ENCODE results near the gene KDF1.

KDF1 gene

GRCh38 chr1:26946270-26946669 lies 14.0 kb downstream of the KDF1 start:
- DNase-seq (ENCODE audit: low read depth, low spot score) = no peak
- no peak overlapping the region for H3K4me3 ChIP-seq (ENCODE audit: low read depth, low read length)
- TF ChIP-seq CTCF (IDR thresholded peaks at IDR 0.05; ENCODE audit: insufficient read depth, low read length, missing control alignments) = no peak
- ChIA-PET POLR2A (no interaction called here), CTCF (interaction anchor here (1.4 kb wide), 1 partner anchor 21 kb away, joined by 8 read pairs; no protein-coding TSS in a partner anchor)

- ChIA-PET CTCF (interaction anchor here (1.4 kb wide), 1 partner anchor 21 kb away, joined by 8 read pairs; no protein-coding TSS in a partner anchor), POLR2A (no interaction called here)
- DNase-seq (ENCODE audit: low read depth, low spot score) = no peak
- no peak overlapping the region for H3K4me3 ChIP-seq (ENCODE audit: low read depth, low read length)
- TF ChIP-seq CTCF (IDR thresholded peaks at IDR 0.05; ENCODE audit: insufficient read depth, low read length, missing control alignments) = no peak
These were observed 14.5 kb downstream of the KDF1 start for GRCh38 chr1:26945728-26946127.

- ChIA-PET CTCF (no interaction called here), POLR2A (no interaction called here)
- H3K4me3 ChIP-seq (ENCODE audit: low read depth, low read length) = no peak overlapping the region
- TF ChIP-seq CTCF (IDR thresholded peaks at IDR 0.05; ENCODE audit: insufficient read depth, low read length, missing control alignments) = no peak
- DNase-seq (ENCODE audit: low read depth, low spot score) = no peak
These were observed 15.1 kb downstream of the KDF1 start for GRCh38 chr1:26945138-26945537.

GRCh38 chr1:26942656-26943055 lies 17.6 kb downstream of the KDF1 start:
- no peak overlapping the region for H3K4me3 ChIP-seq (ENCODE audit: low read depth, low read length)
- TF ChIP-seq CTCF (IDR thresholded peaks at IDR 0.05; ENCODE audit: insufficient read depth, low read length, missing control alignments) = no peak
- CTCF ChIA-PET = interaction anchor here (1.0 to 1.4 kb wide), 2 partner anchors 24 kb away, joined by 3 to 6 read pairs; no protein-coding TSS in a partner anchor
- DNase-seq (ENCODE audit: low read depth, low spot score) = no peak
- POLR2A ChIA-PET = no interaction called here

GRCh38 chr1:26941311-26941710 lies 19.0 kb downstream of the KDF1 start:
- ChIA-PET CTCF (no interaction called here), POLR2A (no interaction called here)
- no peak for DNase-seq (ENCODE audit: low read depth, low spot score)
- TF ChIP-seq CTCF (IDR thresholded peaks at IDR 0.05; ENCODE audit: insufficient read depth, low read length, missing control alignments) = no peak
- no peak overlapping the region for H3K4me3 ChIP-seq (ENCODE audit: low read depth, low read length)

- DNase-seq (ENCODE audit: low read depth, low spot score) = no peak
- no peak for TF ChIP-seq CTCF (IDR thresholded peaks at IDR 0.05; ENCODE audit: insufficient read depth, low read length, missing control alignments)
- POLR2A ChIA-PET = no interaction called here
- CTCF ChIA-PET = no interaction called here
- no peak overlapping the region for H3K4me3 ChIP-seq (ENCODE audit: low read depth, low read length)
These were observed 21.6 kb downstream of the KDF1 start for GRCh38 chr1:26938659-26939025.
